Uterus (tissue), 2 donors: ENCODE results near the gene MOV10L1.

ENCODE experiments used
- POLR2A ChIP-seq, 2 donors: fragments of 450-650 bp; IDR thresholded peaks; one replicate each; pipeline ENCODE4 v1.6.1; 2016; ENCODE audit warnings: antibody characterized with exemption in 2 of 2, mild to moderate bottlenecking in 1 of 2, moderate library complexity in 1 of 2
- TF ChIP-seq, protein P1 (sequence below), 4 experiments: fragments of 200-600 bp in 2 of 4; fragments of 450-650 bp in 2 of 4; sonication (generic) in 2 of 4; IDR thresholded peaks; one replicate each; pipeline ENCODE4 v1.5.1; 2016 to 2019; ENCODE audit warnings: antibody characterized with exemption in 4 of 4, mild to moderate bottlenecking in 2 of 4, moderate library complexity in 1 of 4

DNA sequence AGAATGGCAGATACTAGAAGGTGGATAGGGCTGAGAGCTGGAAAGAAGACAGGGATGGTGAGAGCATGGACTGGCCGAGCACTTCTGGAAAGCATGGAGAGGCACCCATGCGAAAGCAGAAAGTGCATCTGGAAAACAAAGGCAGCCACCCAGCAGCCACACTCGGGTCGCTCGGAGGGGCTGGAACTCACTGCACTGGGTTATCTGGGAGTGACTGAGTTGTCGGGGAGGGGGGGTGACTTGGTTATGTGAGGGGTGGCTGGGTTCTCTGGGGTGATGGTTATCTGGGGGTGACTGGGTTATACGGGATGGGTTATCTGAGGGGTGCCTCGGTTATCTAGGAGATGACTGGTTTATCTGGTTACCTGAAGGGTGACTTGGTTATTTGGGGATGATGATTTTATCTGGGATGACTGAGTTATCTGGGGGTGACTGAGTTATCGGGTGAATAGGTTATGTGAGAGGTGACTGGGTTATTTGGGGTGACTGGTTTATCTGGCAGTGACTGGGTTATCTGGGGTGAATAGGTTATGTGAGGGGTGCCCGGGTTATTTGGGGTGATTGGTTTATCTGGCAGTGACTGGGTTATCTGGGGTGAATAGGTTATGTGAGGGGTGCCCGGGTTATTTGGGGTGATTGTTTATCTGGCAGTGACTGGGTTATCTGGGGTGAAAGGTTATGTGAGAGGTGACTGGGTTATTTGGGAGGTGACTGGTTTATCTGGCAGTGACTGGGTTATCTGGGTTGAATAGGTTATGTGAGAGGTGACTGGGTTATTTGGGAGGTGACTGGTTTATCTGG, 78.1 kb downstream of the MOV10L1 start:
- TF ChIP-seq, protein P1, sequence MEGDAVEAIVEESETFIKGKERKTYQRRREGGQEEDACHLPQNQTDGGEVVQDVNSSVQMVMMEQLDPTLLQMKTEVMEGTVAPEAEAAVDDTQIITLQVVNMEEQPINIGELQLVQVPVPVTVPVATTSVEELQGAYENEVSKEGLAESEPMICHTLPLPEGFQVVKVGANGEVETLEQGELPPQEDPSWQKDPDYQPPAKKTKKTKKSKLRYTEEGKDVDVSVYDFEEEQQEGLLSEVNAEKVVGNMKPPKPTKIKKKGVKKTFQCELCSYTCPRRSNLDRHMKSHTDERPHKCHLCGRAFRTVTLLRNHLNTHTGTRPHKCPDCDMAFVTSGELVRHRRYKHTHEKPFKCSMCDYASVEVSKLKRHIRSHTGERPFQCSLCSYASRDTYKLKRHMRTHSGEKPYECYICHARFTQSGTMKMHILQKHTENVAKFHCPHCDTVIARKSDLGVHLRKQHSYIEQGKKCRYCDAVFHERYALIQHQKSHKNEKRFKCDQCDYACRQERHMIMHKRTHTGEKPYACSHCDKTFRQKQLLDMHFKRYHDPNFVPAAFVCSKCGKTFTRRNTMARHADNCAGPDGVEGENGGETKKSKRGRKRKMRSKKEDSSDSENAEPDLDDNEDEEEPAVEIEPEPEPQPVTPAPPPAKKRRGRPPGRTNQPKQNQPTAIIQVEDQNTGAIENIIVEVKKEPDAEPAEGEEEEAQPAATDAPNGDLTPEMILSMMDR (IDR thresholded peaks at IDR 0.05), result no peak
- no peak for TF ChIP-seq POLR2A (IDR thresholded peaks at IDR 0.05)
